Naive thymus-derived CD8-positive, alpha-beta T cell (primary cell): ENCODE data around the gene CST7. TPM values are rescaled to one million over a fixed set of nuclear protein-coding genes. Genes with fewer than 3 reads are reported as not detected.
A peak's percentile ranks its signal among the peaks of the same experiment; 100 is the strongest.

ENCODE experiments used
- ATAC-seq, 2 donors: fragments of 150-1000 bp; cut with Tn5 transposase in 1 of 2; sonication (Bioruptor Pico), chemical (Tn5 transposase) in 1 of 2; 1 replicate in 1 of 2; 2 replicates in 1 of 2; pipeline ENCODE4 v1.10.0; 2021; ENCODE audit warnings: mild to moderate bottlenecking in 2 of 2, moderate library complexity in 2 of 2
- POLR2A ChIA-PET: fragments of 350-600 bp; sonication (Branson Sonifier 250); formaldehyde crosslinking; loops from one replicate; lab custom pipeline; 2021; ENCODE audit warnings: antibody characterized with exemption; lab: Charles Lee
- DNase-seq, 10 donors: peaks; one replicate each; pipeline versions ENCODE4 v3.0.0 to v3.0.0-alpha.2; 2020 to 2022
- H3K27ac Mint-ChIP-seq, 10 donors: one replicate each; pipeline ENCODE4 v1.8.0; 2020 to 2022; ENCODE audit warnings: mild to moderate bottlenecking in 10 of 10, mixed read lengths in 10 of 10, moderate library complexity in 4 of 10, inconsistent platforms in 1 of 10
- H3K27me3 Mint-ChIP-seq, 5 donors: one replicate each; pipeline ENCODE4 v1.8.0; 2021 to 2022; ENCODE audit warnings: mixed read lengths in 5 of 5
- H3K36me3 Mint-ChIP-seq, 3 donors: one replicate each; pipeline ENCODE4 v1.8.0; 2020 to 2022; ENCODE audit warnings: mixed read lengths in 3 of 3, mild to moderate bottlenecking in 2 of 3, inconsistent platforms in 1 of 3
- H3K4me1 Mint-ChIP-seq, 4 donors: one replicate each; pipeline ENCODE4 v1.8.0; 2021 to 2022; ENCODE audit warnings: mixed read lengths in 4 of 4
- H3K4me3 Mint-ChIP-seq, 10 donors: one replicate each; pipeline ENCODE4 v1.8.0; 2020 to 2022; ENCODE audit warnings: mild to moderate bottlenecking in 10 of 10, mixed read lengths in 10 of 10, moderate library complexity in 6 of 10, inconsistent platforms in 1 of 10
- H3K9me3 Mint-ChIP-seq, 9 donors: one replicate each; pipeline ENCODE4 v1.8.0; 2020 to 2022; ENCODE audit warnings: mixed read lengths in 9 of 9, mild to moderate bottlenecking in 3 of 9, inconsistent platforms in 1 of 9, moderate library complexity in 1 of 9
- polyA plus RNA-seq, 3 donors: library from polyadenylated mRNA; unstranded; fragments of 300-500 nt; fragmentation: Illumina TruSeq; gene quantifications; one replicate each; pipeline ENCODE4 v1.2.3, GENCODE V29; 2021
- total RNA-seq, 8 experiments: library from RNA in 2 of 8; stranded (reverse) in 2 of 8; gene quantifications; one replicate each; pipeline ENCODE4 v1.2.3 and lab custom pipeline; 2021 to 2026

The CST7 gene
- total and polyA plus RNA-seq, 5 experiments from 2014 or later, result 5.5 to 581 (median 13.3) TPM

DNA sequence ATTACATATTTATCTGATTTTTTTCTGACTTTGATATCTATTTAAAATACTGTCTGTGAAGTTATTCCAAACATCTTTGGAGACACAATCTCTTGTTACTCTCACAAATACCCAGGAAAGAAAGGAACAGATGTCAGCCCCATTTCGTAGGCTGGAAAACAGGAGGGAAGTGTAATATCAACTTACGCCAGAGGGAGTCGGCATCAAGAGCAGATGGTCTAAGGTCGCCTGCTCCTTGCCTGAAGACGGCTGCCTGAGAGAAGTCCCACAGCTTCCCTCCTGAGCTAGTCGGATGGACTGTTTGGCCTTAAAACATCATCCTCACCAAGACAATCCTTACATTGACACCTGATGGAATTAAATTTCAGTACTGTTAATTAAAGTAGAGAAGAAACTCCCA, 13.4 kb downstream of the CST7 start:
- ATAC-seq (no peak), DNase-seq (no peak)
- Mint-ChIP-seq H3K4me1 (peaks cover 0 to 54% (median 9%) of the 10 kb centered on the region in 4 donors), H3K36me3 (peaks cover 4 to 79% (median 20%) of the 10 kb centered on the region in 3 donors), H3K9me3 (no peaks in the 10 kb centered on the region), H3K27me3 (no peaks in the 10 kb centered on the region), H3K4me3 (peak overlapping the region in 1 of 10 donors; percentile 12), H3K27ac (peak overlapping the region in 8 of 10 donors; percentile 36 to 96 (median 69))
- POLR2A ChIA-PET, result no interaction called here

DNA sequence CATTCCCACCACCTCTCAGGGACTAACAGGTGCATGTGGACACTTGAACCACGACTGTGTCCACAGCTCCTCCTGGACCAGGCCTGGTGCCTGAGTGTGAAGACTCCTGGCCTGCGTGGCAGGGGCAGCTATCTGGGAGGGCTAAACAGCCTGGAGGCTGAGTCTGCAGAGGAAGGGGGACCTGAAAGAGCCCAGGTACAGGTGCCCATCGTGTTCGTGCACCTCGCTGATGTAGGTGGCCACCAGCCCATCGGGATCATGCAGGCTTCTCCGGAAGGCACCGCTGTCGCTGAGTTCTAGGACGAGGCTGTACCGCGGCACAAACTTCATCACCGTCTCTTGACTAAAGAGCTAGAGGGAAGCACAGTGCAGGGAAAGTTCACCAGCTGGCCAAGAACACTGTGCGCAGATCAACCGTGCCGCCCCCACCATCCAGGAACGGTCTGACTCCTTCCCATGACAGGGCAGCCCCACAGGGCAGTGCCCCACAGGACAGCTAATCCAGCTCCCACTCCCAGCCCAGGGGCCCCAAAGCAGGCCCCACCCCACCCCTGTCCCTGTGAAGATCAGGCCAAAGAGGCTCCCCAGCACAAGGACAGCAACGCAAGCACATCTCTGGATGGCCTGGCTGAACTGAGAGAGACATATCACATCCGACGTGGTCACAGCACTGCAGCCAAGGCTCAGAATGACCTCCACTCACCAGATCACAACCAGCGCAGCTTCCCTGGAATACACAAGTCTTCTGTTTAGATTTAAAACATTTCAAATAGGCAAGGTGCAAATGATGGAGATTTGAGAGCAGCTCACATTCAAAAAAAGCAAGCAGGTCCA, 14.8 kb downstream of the CST7 start:
- POLR2A ChIA-PET, result no interaction called here
- no peaks in the 10 kb centered on the region for H3K9me3 Mint-ChIP-seq
- ATAC-seq (no peak), DNase-seq (no peak)
- peak overlapping the region in 7 of 10 donors; percentile 1 to 96 (median 44) for H3K27ac Mint-ChIP-seq
- peaks cover 4 to 84% (median 32%) of the 10 kb centered on the region in 3 donors for H3K36me3 Mint-ChIP-seq
- H3K27me3 Mint-ChIP-seq, result no peaks in the 10 kb centered on the region
- peaks cover 0 to 57% (median 11%) of the 10 kb centered on the region in 4 donors for H3K4me1 Mint-ChIP-seq
- no peak overlapping the region for H3K4me3 Mint-ChIP-seq

DNA sequence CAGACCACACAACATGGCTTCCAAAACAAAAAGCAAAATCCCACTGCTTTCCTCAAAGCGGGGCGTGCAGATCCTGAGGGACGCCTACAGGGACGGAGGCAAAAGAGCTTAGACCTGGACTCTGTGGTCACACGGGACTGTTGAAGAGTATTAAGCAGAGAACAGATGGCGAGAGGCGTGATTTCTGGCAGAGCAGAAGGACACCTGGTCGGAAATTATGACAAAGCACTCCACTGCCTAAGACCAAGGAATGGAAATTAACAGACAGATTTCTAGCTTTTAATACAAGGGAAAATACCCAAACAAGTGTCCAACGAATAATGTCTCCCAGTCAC, 15.4 kb downstream of the CST7 start:
- no peak for ATAC-seq
- H3K36me3 Mint-ChIP-seq, result peaks cover 4 to 85% (median 36%) of the 10 kb centered on the region in 3 donors
- peaks cover 0 to 57% (median 11%) of the 10 kb centered on the region in 4 donors for H3K4me1 Mint-ChIP-seq
- no peaks in the 10 kb centered on the region for H3K9me3 Mint-ChIP-seq
- H3K27ac Mint-ChIP-seq, result peak overlapping the region in 9 of 10 donors; percentile 1 to 90 (median 34)
- H3K4me3 Mint-ChIP-seq, result no peak overlapping the region
- no peak for DNase-seq
- POLR2A ChIA-PET, result no interaction called here
- H3K27me3 Mint-ChIP-seq, result no peaks in the 10 kb centered on the region

DNA sequence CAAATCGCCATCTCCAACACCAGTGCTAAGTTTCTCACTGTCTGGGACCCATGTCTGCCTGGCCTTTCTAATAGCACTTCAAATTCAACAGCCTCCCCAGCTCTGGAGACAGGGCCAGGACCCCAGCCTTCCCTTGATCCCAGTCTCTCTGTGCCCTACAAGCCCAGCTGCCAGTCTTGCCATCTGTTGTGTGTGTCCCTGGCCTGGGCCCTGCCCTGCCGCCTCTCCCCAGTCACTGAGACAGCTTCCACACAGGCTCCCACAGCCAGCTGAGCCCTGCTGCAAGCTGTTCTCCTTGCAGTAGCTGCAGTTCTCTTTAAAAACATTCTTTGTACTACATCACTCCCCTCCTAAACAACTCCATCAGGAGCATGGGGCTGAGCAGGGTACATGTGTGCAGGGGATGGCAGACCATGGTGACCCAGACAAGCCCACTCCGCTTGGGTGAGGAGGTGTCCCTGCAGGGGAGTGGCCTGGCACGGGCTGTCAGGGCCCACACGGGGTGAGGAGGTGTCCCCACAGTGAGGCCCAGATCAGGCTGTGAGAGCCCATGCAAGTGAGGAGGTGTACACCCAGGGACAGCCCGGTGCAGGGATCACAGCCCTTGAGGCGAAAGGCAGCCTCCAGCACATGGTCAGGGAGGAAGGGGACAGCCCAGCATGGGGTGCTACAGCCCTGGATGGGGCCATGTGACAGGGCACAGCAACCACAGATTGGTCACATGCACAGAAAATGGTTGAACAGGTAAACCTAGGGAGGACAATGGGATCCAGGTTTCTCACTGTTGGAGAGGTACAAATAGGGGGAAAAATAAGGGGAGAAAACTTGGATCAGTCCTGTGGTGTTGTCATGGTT, 16.2 kb downstream of the CST7 start:
- no peaks in the 10 kb centered on the region for H3K9me3 Mint-ChIP-seq
- DNase-seq (no peak), ATAC-seq (no peak)
- no peak overlapping the region for H3K4me3 Mint-ChIP-seq
- peaks cover 4 to 94% (median 36%) of the 10 kb centered on the region in 3 donors for H3K36me3 Mint-ChIP-seq
- H3K27ac Mint-ChIP-seq, result peak overlapping the region in 8 of 10 donors; percentile 3 to 90 (median 44)
- POLR2A ChIA-PET, result interaction anchor here (0.6 kb wide), 1 partner anchor 193 kb away, joined by 4 read pairs; no protein-coding TSS in a partner anchor
- peaks cover 0 to 57% (median 11%) of the 10 kb centered on the region in 4 donors for H3K4me1 Mint-ChIP-seq
- H3K27me3 Mint-ChIP-seq, result no peaks in the 10 kb centered on the region

DNA sequence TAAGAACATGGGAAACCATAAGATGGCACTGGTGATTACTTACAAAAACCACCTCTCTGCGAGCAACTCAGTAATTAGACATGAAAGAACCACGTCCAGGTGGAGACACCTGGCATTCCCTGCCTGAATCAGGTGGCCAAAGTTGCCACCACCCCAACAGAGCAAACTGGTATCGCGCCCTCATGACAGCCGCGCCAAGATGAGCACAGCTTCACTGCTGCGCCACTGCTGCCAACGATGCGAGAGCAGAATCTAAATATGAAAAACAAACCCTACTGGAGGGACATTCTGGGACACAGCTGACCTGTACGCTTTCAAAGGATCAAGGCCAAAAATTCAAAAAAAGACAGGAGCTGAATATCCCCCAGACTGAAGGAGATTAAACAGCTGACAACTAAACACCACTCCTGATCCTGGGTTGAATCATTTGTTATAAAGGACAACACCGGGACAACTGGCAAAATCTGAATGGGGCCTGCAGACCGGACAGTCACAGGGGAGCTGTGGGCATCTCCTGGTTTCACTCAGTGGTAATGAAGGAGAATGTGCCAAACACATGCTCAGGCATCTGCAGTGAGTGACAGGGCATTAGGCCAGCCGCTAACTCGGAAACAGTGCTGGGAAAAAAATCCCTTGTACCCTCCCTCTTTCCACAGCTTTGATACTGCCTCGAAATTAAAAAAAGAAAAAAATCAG, 17.4 kb downstream of the CST7 start:
- DNase-seq (no peak), ATAC-seq (no peak)
- Mint-ChIP-seq H3K9me3 (no peaks in the 10 kb centered on the region), H3K36me3 (peaks cover 9 to 97% (median 39%) of the 10 kb centered on the region in 3 donors), H3K27ac (peak overlapping the region in 5 of 10 donors; percentile 19 to 90 (median 27)), H3K27me3 (no peaks in the 10 kb centered on the region), H3K4me1 (peaks cover 0 to 55% (median 10%) of the 10 kb centered on the region in 4 donors), H3K4me3 (no peak overlapping the region)
- POLR2A ChIA-PET, result no interaction called here

DNA sequence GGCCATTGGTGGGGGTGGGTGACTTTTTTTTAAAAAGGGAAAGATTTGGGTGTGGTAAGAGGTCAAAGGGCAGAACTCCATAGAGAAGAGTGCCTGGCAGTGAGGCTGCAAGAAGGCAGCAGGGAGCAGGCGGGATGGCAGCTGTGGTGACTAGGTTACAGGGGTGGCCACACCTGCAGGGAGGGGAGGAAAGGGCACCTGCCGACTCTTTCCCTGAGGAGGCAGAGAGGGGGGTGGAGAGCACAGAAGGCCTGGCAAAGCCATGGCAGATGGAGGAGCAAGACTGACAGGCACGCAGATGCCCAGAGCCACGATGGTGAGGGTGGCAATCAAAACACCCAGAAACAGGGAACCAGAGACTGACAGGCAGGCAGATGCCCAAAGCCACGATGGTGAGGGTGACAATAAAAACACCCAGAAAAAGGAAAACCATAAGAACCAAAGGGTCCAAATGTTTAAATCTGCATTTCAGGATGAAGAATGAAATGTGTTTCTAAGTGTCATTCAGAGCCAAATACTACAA, 19.3 kb downstream of the CST7 start:
- POLR2A ChIA-PET, result interaction anchor here (0.6 kb wide), 1 partner anchor 59 kb away, joined by 3 read pairs; no protein-coding TSS in a partner anchor
- H3K4me3 Mint-ChIP-seq, result no peak overlapping the region
- no peaks in the 10 kb centered on the region for H3K9me3 Mint-ChIP-seq
- peaks cover 0 to 43% (median 6%) of the 10 kb centered on the region in 4 donors for H3K4me1 Mint-ChIP-seq
- no peak for ATAC-seq
- H3K36me3 Mint-ChIP-seq, result peaks cover 6 to 92% (median 39%) of the 10 kb centered on the region in 3 donors
- peak overlapping the region in 3 of 10 donors; percentile 78 to 89 (median 81) for H3K27ac Mint-ChIP-seq
- no peaks in the 10 kb centered on the region for H3K27me3 Mint-ChIP-seq
- no peak for DNase-seq

DNA sequence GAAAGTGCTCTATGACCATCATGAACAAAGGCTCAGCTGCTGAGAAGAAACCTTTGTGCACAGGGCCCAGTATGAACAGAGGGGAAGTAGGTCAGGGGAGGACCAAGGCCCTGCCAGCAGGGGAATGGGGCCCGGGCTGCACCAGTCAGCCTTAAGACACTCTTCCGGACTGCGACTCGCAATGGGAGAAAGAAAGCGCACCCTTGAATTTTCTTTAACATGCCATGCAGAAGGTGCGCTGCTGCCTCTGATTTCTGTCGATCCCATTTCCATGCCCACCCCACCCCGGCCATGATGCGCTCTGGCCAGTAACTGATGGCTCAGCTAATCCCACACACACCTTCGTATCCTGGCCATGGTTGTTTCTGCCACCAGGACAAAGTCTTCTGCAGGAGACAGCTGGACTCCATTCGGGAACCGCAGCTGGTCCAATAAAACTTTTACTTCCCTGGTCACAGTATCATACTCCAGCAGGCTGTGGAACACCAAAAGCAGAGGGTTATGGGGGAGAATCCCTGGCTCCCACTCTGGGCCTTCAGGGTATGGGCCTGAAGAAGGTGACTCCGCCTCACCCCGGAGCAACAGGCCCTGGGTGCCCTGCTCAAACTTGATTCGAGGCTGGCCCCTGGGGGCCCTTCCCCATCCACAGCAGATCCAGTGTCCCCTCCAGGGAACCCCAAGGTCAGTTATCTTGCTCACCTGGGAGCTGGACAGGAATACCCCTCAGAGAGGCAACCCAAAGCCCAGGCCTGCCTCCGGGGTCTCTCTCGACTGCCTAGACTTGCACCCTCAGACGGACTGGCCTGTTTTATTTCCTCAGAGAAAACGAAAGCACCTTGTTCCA, 20.3 kb downstream of the CST7 start:
- no peak for DNase-seq
- Mint-ChIP-seq H3K27me3 (no peaks in the 10 kb centered on the region), H3K9me3 (no peaks in the 10 kb centered on the region), H3K27ac (peak overlapping the region in 6 of 10 donors; percentile 13 to 89 (median 53)), H3K36me3 (peaks cover 5 to 92% (median 39%) of the 10 kb centered on the region in 3 donors), H3K4me3 (peak overlapping the region in 1 of 10 donors; percentile 14), H3K4me1 (peaks cover 0 to 40% (median 5%) of the 10 kb centered on the region in 4 donors)
- POLR2A ChIA-PET, result no interaction called here
- ATAC-seq, result no peak

DNA sequence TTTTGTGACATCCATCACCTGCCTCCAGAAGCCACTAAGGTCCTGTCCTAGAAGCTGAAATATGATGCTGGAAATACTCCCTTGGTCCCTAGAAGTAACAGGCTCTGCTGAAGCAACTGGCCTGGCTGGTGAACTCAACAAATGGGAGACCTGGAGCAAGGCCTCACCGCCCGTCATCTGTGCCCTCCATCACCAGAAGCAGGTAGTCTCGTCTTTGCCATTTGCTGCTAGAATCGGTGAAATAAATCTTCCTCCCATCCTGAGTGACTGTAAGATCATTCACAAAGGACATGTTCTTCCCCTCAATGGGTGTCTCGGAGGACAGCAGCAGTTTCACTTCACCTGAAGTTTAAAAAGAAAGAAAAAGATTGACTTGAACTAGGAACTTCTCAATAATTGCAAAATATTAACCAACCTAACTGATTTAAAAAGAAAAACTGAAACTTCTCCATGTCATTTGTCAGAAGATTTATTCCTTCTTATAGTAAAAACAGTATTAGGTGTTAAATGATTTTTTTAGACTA, 21.0 kb downstream of the CST7 start:
- DNase-seq, result no peak
- ATAC-seq, result no peak
- Mint-ChIP-seq H3K36me3 (peaks cover 5 to 92% (median 34%) of the 10 kb centered on the region in 3 donors), H3K27me3 (no peaks in the 10 kb centered on the region), H3K4me3 (peak overlapping the region in 1 of 10 donors; percentile 14), H3K4me1 (peaks cover 0 to 37% (median 5%) of the 10 kb centered on the region in 4 donors), H3K27ac (peak overlapping the region in 1 of 10 donors; percentile 89), H3K9me3 (peaks cover 0 to 2% (median 0%) of the 10 kb centered on the region in 9 donors)
- POLR2A ChIA-PET, result no interaction called here

DNA sequence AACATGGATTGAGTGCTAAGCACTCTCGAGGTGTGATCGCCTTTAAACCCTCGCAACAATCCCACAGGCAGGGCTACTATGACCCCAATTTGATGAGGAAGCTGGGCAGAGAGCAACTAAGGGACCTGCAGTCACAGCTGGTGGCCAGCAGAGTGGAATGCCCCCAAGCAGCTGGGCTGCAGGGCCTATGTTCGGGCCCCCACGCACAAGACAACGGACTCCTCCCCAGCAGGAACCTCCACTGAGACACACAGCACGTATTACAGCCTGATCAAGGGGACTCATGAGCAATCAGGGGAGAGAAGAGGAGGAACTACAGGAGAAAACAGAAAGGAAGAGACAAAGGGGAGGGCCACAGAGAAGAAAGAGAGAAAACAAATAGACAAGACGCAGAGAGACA, 21.7 kb downstream of the CST7 start:
- H3K27me3 Mint-ChIP-seq, result no peaks in the 10 kb centered on the region
- H3K36me3 Mint-ChIP-seq, result peaks cover 11 to 93% (median 40%) of the 10 kb centered on the region in 3 donors
- ATAC-seq (no peak), DNase-seq (no peak)
- peak overlapping the region in 3 of 10 donors; percentile 57 to 89 (median 63) for H3K27ac Mint-ChIP-seq
- H3K9me3 Mint-ChIP-seq, result peaks cover 0 to 8% (median 2%) of the 10 kb centered on the region in 9 donors
- POLR2A ChIA-PET, result no interaction called here
- H3K4me1 Mint-ChIP-seq, result peaks cover 0 to 31% (median 3%) of the 10 kb centered on the region in 4 donors
- no peak overlapping the region for H3K4me3 Mint-ChIP-seq

DNA sequence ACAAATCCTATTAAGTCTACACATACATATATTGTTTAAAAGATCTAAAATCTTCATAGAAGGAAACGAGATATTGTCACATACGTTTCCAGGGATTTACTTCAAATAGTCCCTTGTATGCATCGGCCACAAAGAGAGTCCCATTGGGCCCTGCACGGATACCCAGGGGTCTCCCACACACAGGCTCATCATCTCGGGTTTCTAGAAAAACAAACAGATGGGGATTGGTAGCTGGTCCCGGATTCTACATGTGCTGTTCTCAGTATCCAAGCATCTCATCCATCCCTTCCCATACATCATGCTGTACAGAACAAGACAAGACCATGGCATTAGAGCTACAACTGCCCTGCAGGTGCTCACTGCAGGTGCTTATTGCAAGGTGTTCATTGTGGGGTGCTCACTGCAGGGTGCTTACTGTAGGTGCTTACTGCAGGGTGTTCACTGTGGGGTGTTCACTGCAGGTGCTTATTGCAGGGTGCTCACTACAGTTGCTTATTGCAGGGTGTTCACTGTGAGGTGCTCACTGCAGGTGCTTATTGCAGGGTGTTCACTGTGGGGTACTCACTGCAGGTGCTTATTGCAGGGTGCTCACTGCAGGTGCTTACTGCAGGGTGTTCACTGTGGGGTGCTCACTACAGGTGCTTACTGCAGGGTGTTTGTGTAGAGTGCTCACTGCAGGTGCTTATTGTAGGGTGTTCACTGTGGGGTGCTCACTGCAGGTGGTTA, 22.5 kb downstream of the CST7 start:
- Mint-ChIP-seq H3K4me1 (peaks cover 0 to 30% (median 5%) of the 10 kb centered on the region in 4 donors), H3K9me3 (peaks cover 0 to 12% (median 8%) of the 10 kb centered on the region in 9 donors), H3K27ac (no peak overlapping the region), H3K27me3 (no peaks in the 10 kb centered on the region), H3K36me3 (peaks cover 19 to 93% (median 45%) of the 10 kb centered on the region in 3 donors), H3K4me3 (no peak overlapping the region)
- no peak for ATAC-seq
- DNase-seq, result peak in 1 of 10 donors; percentile 8
- POLR2A ChIA-PET, result no interaction called here
